ENCODE data around the gene COTL1.

DNA sequence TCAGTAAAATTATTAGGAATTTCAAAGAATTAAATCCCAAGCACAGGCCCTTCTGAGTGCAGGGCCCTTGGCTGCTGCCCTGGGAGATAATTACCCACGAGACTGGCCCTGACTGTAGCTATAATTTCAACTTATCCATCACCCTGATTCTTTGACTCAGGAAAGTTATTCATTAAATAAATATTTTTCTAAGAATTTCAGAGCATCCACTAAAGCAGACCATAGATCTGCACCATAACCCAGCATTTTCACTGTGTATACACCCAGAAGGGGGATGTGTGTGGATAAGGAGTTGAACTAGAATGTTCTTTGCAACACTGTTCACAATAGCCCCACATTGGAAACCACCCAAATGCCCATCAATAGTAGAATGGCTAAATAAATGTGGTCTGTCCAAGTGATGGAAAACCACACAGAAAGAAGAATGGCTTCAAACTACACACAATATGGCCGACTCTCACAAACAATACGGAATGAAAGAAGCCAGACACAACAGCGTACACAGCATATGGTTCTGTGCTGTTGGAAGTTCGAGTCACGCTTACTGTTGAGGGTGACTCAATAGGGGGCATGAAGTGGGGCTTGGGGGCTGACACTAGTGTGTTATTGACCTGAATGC is 79.5 kb downstream of the COTL1 start:
- no peak for TF ChIP-seq PPARA (CRISPR knock-in tag; IDR thresholded peaks at IDR 0.05; ENCODE audit: borderline replicate concordance)
- TF ChIP-seq TCF4 (CRISPR knock-in tag; IDR thresholded peaks at IDR 0.05; ENCODE audit: borderline replicate concordance) = no peak

Data from SK-N-SH treated with all-trans-retinoic acid at 6 μM for 48 hours (cell line).